OCI-LY3 (cell line): Measurements from ENCODE around the gene LRP1B.

Source experiments
- CTCF ChIP-seq: fragments of 200-600, 300-600 bp; sonication (generic); IDR thresholded peaks from 2 replicates; pipeline ENCODE4 v1.5.1; 2014; ENCODE audit warnings: antibody characterized with exemption, low read length, low read depth
- EZH2phosphoT487 ChIP-seq: fragments of 200-600 bp; shearing (Covaris generic); IDR thresholded peaks from 2 replicates; pipeline ENCODE4 v1.6.1; 2018; ENCODE audit warnings: antibody characterized with exemption, mixed run types, low read depth

GRCh38 chr2:141601511-141602152 lies 529.2 kb downstream of the LRP1B start:
- TF ChIP-seq CTCF (no peak), EZH2phosphoT487 (no peak)
